Adipocyte (in vitro differentiated cells): ENCODE measurements around the gene SRCIN1.
"Not testable (repeated sequence)": the region's sequence is repeated elsewhere in the genome, so short reads cannot be mapped to it uniquely, and the experiment has no call there.

ENCODE experiments used
- DNase-seq: peaks from one replicate; pipeline ENCODE4 v3.0.0-alpha.2; 2015; ENCODE audit warnings: low read depth
- H3K27me3 ChIP-seq: replicated peaks from 2 replicates; pipeline ENCODE4 v1.7.0; 2013; ENCODE audit warnings: mild to moderate bottlenecking, low read length, moderate library complexity; ENCODE audit not compliant: control insufficient read depth, insufficient read depth
- H3K36me3 ChIP-seq: 2 replicates; pipeline ENCODE4 v1.7.0; 2013; ENCODE audit warnings: low read length, mild to moderate bottlenecking, moderate library complexity; ENCODE audit not compliant: control insufficient read depth, insufficient read depth, severe bottlenecking
- H3K4me1 ChIP-seq: 2 replicates; pipeline ENCODE4 v1.7.0; 2013; ENCODE audit warnings: mild to moderate bottlenecking, low read length, moderate library complexity; ENCODE audit not compliant: control insufficient read depth, insufficient read depth
- H3K4me3 ChIP-seq: 2 replicates; pipeline ENCODE4 v1.7.0; 2013; ENCODE audit warnings: mild to moderate bottlenecking, low read length, moderate library complexity
- H3K9ac ChIP-seq: 2 replicates; pipeline ENCODE4 v1.7.0; 2013; ENCODE audit warnings: mild to moderate bottlenecking, low read length, moderate library complexity
- H3K9me3 ChIP-seq: 2 replicates; pipeline ENCODE4 v1.7.0; 2013; ENCODE audit warnings: mild to moderate bottlenecking, low read length, moderate library complexity; ENCODE audit not compliant: control insufficient read depth

SRCIN1 gene

DNA sequence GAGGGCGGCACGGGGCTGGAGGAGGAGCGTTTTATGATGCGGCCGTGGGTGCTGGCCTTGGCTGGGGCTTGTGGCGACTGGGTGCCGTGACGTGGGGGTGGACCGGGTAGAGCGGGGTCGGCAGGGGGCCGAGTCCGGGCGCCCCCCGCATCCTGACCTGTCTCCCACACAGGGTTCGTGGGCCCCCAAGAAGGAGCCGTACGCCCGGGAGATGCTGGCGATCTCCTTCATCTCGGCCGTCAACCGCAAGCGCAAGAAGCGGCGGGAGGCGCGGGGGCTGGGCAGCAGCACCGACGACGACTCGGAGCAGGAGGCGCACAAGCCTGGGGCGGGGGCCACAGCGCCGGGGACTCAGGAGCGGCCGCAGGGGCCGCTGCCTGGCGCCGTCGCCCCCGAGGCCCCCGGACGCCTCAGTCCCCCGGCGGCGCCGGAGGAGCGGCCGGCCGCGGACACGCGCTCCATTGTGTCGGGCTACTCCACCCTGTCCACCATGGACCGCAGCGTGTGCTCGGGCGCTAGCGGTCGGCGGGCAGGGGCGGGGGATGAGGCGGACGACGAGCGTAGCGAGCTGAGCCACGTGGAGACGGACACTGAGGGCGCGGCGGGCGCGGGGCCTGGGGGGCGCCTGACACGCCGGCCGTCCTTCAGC is 95.9 kb downstream of the SRCIN1 start:
- peaks cover 11% of the 10 kb centered on the region for H3K4me1 ChIP-seq
- H3K9me3 ChIP-seq: no peaks in the 10 kb centered on the region
- no peaks in the 10 kb centered on the region for H3K27me3 ChIP-seq
- peaks cover 16% of the 10 kb centered on the region for H3K36me3 ChIP-seq
- no peak overlapping the region for H3K9ac ChIP-seq
- H3K4me3 ChIP-seq: peak overlapping the region; percentile 15
- no peak for DNase-seq

DNA sequence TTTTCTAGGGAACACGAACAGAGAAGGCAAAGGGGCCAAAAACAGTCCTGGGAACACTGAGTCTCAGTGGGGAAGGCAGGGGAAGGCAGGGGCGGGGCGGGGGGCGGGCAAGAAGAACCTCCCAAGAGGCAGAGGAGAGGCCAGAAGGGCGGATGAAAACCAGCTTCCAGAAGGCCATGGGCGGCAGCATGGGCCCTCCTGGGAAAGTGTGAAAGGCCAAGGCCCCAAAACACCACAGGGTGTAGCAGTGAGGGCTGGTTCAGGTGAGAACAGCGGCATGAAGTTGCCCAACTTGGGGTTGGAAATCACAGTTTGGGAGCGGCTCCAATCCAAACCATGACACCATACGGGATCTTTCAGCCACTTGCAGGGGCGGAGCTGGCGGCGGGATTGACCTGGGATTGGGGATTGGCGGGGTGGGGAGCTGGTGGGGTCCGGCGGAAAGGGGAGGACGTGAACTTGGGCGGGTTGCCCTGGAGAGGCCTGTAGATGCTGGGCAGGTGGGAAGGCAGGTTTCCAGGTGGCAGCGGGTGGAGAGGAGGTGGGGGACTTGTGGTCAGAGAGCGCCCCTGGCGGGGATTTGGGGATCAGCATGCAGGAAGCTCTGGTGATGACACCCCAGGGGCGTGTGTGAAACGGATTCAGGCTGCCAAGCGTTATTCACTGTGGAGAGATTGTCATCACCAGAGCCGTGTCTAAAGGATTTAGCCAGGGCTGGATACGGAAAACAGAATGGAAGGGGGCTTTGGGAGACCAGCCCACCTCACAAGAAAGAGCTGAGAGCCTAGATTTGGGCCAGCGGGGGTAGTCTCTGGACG is 96.6 kb downstream of the SRCIN1 start:
- peaks cover 22% of the 10 kb centered on the region for H3K36me3 ChIP-seq
- no peak overlapping the region for H3K9ac ChIP-seq
- peaks cover 11% of the 10 kb centered on the region for H3K4me1 ChIP-seq
- H3K27me3 ChIP-seq: no peaks in the 10 kb centered on the region
- no peaks in the 10 kb centered on the region for H3K9me3 ChIP-seq
- peak overlapping the region; percentile 15 for H3K4me3 ChIP-seq
- peak; percentile 93 for DNase-seq

DNA sequence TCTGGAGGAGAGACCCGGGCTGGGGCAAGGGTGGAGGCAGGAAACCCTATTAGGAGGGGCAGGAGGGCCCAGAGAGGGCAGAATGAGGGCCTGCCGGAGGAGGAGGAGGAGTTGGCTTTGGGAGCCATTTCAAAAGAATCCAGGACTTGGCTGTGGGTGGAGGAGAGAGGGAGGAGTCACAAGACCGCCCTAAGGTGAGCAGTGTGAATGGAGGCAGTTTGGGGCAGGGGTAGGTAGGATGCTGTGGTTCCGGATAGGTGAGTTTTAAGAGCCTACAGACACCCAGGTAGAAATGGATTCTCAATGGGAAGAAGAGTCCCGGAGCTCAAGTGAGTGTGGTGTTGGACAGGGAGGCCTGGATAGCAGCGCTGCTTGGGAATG is 97.2 kb downstream of the SRCIN1 start:
- peak; percentile 4 for DNase-seq
- peaks cover 27% of the 10 kb centered on the region for H3K36me3 ChIP-seq
- H3K4me3 ChIP-seq: no peak overlapping the region
- H3K9ac ChIP-seq: no peak overlapping the region
- no peaks in the 10 kb centered on the region for H3K27me3 ChIP-seq
- no peaks in the 10 kb centered on the region for H3K9me3 ChIP-seq
- H3K4me1 ChIP-seq: peaks cover 11% of the 10 kb centered on the region

DNA sequence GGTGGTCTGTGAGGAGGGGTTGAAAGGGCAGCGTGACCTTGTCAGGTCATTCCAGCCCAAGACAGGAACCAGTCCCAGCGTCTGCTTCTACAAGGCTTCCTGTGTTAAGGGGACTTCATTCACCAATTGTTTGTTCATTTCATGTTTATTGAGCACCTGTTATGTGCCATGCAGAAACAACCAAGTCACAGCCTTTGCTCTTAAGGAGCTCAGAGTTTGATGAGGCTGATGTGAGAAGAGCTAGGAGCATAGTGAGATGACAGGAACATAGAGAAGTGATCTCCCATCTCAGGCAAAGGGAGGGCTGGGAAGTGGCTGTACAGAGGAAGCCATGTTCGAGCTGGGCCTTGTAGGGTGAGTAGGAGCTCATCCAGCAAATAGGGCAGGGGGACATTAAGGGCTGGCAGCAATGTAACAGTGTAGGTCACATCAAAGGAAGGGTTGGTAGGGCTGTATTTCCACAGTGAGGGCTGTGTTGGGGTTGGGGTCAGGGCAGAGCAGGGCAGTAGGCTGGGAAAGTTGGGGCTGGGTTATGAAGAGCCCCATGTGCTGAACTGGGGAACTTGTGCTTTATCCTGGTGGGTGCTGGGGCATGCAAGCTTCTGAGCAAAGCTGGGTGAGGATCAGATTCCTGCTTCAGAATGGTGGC is 97.7 kb downstream of the SRCIN1 start:
- Histone ChIP-seq H3K36me3 (peaks cover 31% of the 10 kb centered on the region), H3K9me3 (no peaks in the 10 kb centered on the region), H3K9ac (no peak overlapping the region), H3K27me3 (no peaks in the 10 kb centered on the region), H3K4me1 (peaks cover 11% of the 10 kb centered on the region), H3K4me3 (no peak overlapping the region)
- no peak for DNase-seq

DNA sequence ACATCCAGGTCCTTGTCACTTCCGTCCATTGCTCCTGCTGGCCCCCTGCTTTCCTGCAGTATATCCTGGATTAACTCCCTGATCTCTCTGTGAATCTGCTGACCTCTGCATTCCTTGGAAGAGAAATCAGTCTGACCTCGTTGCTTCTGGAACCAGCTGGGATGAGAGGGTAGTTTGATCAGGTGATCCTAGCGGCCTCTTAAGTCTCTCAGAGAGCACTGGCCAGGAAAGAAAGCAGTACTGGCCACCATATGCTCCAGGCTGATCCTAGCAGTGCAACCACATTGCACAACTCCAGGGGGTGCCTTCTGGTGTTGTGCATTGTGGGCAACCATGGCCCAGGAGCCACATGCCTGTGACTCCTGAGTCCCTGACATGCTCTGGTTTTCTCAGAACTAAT is 98.3 kb downstream of the SRCIN1 start:
- no peaks in the 10 kb centered on the region for H3K9me3 ChIP-seq
- no peak overlapping the region for H3K4me3 ChIP-seq
- peaks cover 11% of the 10 kb centered on the region for H3K4me1 ChIP-seq
- no peak overlapping the region for H3K9ac ChIP-seq
- peaks cover 37% of the 10 kb centered on the region for H3K36me3 ChIP-seq
- DNase-seq: no peak
- H3K27me3 ChIP-seq: no peaks in the 10 kb centered on the region

DNA sequence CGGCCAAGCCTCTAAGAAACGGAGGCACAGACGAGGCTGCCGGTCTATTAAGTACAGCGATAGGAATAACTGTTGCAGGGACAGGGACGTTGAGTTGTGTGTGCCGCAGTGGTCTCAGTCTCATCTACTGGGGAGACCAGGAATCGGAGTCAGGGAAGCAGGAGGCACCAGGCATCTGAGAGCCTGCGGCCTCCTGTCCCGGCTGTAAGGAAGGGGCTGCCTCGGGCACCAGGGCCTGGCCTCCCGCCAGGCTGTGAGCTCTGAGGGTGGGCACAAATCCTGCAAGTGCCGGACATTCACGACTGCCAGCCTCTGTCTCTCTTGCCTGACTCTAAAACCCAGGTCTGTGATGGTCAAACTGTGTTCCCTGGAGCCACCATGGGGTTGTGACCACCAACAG is 101.5 kb downstream of the SRCIN1 start:
- H3K9ac ChIP-seq: no peak overlapping the region
- H3K36me3 ChIP-seq: peaks cover 53% of the 10 kb centered on the region
- no peaks in the 10 kb centered on the region for H3K27me3 ChIP-seq
- no peak for DNase-seq
- no peaks in the 10 kb centered on the region for H3K4me1 ChIP-seq
- H3K9me3 ChIP-seq: no peaks in the 10 kb centered on the region
- no peak overlapping the region for H3K4me3 ChIP-seq

DNA sequence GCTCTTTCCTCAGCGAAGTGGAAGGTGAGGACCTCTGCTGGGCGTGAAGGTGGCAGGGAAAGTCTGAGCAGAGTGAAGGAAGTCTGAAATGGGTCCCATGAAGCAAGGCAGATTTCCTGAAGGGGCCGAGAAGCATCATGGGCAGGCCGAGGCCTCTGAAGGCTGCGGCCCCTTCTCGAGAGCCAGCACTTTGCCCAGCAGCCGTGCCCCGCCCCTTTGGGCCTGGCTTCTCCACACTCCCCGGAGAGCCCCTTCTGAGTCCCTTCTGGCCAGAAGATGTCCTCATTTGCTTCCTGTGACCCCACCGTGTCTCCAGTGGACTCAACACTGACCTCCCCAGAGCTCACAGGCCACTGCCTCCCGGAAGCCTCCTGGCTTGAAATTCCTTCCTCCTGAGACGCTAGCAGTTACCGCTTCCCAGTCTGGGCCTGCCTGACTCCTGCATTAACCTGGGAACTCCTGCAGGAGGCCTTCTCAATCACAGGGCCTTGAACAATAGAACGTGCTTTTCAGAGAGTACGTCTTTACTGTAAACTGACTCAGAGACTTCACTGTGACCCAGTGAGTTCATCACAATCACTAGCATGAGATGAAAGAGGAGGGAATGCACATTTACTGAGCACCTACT is 102.4 kb downstream of the SRCIN1 start:
- not testable (repeated sequence) for H3K9ac ChIP-seq, H3K4me3 ChIP-seq, H3K9me3 ChIP-seq, H3K27me3 ChIP-seq, DNase-seq, H3K4me1 ChIP-seq
- H3K36me3 ChIP-seq: peaks cover 57% of the 10 kb centered on the region

DNA sequence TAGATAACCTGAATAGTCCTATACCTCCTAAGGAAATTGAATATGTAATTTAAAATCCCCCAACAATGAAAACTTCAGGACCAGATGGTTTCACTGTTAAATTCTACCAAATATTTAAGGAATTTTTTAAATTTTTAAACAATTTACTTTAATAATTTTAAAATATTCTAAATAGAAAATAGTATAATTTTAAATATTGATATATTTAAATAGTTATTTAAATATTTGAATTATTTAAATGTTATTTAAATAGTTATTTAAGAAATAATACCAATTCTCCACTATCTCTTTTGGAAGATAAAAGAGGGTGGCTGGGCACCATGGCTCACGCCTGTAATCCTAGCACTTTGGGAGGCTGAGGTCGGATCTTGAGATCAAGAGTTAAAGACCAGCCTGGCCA is 104.0 kb downstream of the SRCIN1 start:
- H3K4me1 ChIP-seq, DNase-seq, H3K27me3 ChIP-seq, H3K9ac ChIP-seq, H3K4me3 ChIP-seq, H3K9me3 ChIP-seq: not testable (repeated sequence)
- peaks cover 55% of the 10 kb centered on the region for H3K36me3 ChIP-seq

DNA sequence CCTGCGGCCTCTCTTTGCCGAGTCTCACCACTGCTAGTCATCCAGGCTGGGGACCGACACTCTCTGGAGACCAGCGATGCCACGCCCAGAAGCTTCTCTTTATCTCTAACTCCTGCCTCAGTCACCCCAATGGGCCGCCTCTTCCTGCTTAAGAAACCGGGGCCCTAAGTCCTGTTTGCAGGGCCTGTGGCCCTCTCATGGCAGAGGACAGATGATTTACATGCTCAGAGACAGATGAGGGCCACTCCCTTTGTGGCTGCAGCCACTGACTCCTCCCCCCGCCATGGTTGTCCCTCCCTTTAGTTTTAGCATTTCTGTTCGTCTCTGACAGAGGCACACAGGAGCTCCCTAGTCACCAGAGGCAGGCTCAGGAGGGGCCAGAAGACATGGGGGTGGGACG is 106.5 kb downstream of the SRCIN1 start:
- H3K4me3 ChIP-seq, H3K27me3 ChIP-seq, H3K9ac ChIP-seq, H3K9me3 ChIP-seq, DNase-seq, H3K4me1 ChIP-seq: not testable (repeated sequence)
- peaks cover 50% of the 10 kb centered on the region for H3K36me3 ChIP-seq

DNA sequence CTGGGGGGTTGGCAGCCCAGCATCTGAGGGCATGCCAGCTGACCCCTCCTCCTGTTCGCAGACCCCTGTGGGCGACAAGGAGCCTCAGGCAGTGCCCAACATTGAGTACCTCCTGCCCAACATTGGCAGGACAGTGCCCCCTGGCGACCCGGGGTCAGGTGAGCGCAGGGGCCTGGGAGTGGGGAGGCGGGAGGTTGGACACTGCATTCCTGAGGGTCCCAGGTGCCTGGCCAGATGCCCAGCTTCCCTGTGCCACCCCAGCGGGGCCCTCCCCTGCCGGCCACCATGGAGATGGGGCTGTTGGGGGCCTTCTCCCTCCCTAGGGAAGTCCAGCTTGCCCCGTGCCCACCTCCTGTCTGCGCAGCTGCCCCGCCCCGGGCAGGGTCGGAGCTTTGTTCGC is 107.4 kb downstream of the SRCIN1 start:
- H3K27me3 ChIP-seq: no peaks in the 10 kb centered on the region
- DNase-seq: no peak
- H3K4me3 ChIP-seq: no peak overlapping the region
- no peaks in the 10 kb centered on the region for H3K4me1 ChIP-seq
- no peak overlapping the region for H3K9ac ChIP-seq
- H3K9me3 ChIP-seq: no peaks in the 10 kb centered on the region
- H3K36me3 ChIP-seq: peaks cover 51% of the 10 kb centered on the region

DNA sequence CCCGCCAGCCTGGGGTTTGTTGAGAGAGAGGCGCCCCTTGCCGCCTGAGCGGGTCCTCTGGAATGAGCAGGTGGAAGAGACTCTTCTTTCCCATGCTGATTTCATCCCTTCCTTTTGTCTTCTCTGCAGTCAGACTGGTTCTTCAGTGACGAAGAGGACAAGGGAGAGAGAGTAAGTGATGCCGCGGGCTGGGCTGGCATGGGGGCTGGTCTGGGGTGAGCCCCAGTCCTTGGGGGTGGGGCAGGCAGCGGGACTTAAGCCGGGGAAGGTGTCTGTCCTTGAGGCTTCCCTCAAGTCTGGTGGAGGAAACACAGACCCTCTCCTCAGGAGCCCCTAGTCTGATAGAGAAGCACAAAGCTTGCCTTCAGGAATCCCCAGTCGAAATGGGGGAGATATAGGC is 108.1 kb downstream of the SRCIN1 start:
- not testable (repeated sequence) for H3K27me3 ChIP-seq, DNase-seq, H3K9ac ChIP-seq, H3K4me1 ChIP-seq, H3K9me3 ChIP-seq, H3K4me3 ChIP-seq
- H3K36me3 ChIP-seq: peaks cover 52% of the 10 kb centered on the region
